Skin epidermis (tissue), 12 donors: Measurements from ENCODE around the gene HECTD4.
A peak's percentile ranks its signal among the peaks of the same experiment; 100 is the strongest.
"Not testable (repeated sequence)": the region's sequence is repeated elsewhere in the genome, so short reads cannot be mapped to it uniquely, and the experiment has no call there.

Experiments
- H3K27ac ChIP-seq, 21 experiments: fragments of 200-600 bp; sonication (generic) in 11 of 21; one replicate each; pipeline ENCODE4 v1.5.0; 2020; ENCODE audit warnings: mild to moderate bottlenecking in 3 of 21, inconsistent platforms in 2 of 21, moderate library complexity in 2 of 21
- H3K4me3 ChIP-seq, 7 experiments: fragments of 200-600 bp; sonication (generic) in 2 of 7; one replicate each; pipeline ENCODE4 v1.5.0; 2020; ENCODE audit warnings: inconsistent platforms in 2 of 7, mild to moderate bottlenecking in 2 of 7, moderate library complexity in 1 of 7

HECTD4 gene

DNA sequence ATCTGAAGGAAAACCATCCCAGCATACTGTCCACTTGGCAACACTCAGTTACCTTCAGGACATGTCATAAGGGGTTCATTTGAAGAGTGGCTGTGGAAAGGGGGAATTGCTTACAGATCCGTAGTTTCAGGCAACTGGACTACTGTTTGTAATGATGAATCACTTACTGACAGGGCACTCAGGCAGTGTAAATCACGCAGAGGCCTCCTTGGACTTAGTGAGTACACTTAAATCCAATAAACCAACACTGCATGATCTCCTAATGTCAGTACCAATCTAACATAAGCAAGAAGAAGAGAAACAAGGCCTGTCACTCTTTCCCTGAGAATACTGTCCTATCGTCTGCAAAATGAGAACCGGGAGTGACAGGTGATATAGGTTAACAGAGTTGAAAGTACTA is 152.1 kb downstream of the HECTD4 start:
- Histone ChIP-seq H3K4me3 (no peak overlapping the region), H3K27ac (no peak overlapping the region)

DNA sequence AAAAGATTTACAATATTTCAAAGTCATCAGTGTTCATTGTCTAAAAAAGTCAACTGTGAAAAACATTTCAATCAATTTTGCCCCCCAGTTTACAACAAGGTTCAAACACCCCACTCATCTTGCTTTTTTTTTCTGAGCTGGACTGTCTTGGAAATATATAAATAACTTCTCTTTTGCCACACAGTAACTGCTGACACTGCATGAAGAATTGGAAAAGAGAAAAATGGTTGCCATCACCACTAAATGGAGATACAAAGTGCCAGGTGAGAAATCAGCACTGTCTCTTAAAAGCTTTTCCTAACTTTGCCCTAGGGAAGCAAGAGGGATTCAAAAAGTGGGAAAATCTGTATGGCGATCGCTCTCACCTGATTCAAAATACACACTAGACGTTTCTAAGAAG is 155.5 kb downstream of the HECTD4 start:
- no peak overlapping the region for H3K4me3 ChIP-seq

DNA sequence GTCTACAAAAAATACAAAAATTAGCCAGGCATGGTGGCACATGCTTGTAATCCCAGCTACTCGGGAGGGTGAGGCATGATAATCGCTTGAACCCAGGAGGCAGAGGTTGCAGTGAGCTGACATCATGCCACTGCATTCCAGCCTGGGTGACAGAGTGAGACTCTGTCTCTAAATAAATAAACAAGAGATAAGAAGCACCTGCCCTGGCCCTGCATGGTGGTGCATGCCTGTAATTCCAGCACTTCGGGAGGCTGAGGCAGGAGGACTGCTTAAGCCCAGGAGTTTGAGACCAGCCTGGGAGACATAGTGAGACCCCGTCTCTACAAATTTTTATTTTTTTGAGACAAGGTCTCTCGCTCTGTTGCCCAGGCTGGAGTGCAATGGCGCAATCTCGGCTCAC is 161.6 kb downstream of the HECTD4 start:
- H3K27ac ChIP-seq, H3K4me3 ChIP-seq: not testable (repeated sequence)

More for the DNA sequence above, 155.5 kb downstream of the HECTD4 start:
- H3K27ac ChIP-seq = no peak overlapping the region

DNA sequence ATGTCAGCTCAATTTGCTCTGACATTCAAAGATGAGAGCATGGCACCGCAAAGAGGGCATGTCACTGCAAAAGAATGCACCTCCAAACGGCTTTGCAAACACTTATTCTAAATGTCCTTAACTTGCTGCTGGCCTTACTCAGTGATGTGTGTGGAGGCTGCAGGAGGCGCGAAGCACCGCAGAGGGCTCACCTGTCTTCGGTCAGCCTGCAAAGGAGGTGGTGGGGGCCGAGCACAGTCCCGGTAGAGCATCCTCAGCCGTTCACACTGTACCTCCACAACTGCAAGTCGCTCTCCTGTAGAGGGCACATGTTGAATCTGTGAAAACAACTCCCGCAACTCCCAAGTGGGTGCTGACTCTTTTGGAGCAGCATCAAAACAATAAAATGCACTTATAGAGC is 163.0 kb downstream of the HECTD4 start:
- no peak overlapping the region for H3K4me3 ChIP-seq
- no peak overlapping the region for H3K27ac ChIP-seq

DNA sequence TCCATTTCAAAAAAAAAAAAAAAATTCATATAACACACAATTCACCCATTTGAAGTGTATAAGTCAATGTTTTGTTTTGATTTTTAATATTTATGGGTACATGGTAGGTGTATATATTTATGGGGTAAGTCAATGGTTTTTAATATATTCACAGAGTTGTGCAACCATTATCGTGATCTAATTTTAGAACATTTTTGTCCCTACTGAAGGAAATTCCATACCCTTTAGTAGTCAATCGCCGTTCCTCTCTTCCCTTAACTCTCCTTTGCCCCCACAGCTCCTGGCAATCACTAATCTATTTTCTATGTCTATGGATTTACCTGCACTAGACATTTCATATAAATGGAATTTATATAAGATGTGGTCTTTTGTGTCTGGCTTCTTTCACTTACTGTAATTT is 164.1 kb downstream of the HECTD4 start:
- Histone ChIP-seq H3K4me3 (no peak overlapping the region), H3K27ac (no peak overlapping the region)

DNA sequence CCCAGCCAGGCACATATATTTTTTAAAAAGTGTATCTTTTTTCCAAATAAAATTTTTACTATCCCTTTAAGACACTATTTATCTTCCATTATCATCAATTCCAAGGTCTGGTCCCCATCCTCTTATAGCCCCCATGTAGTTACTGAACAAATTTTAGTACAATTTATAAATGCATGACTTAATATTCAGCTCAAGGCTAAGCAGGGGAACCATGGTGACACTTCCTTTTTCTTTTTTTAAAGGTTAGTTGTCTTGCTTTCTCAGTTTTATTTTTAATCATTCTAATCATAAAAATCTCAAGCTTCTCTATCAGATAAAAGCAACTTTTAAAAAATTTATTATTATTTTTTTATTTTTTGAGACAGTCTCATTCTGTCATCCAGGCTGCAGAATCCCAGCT is 164.6 kb downstream of the HECTD4 start:
- no peak overlapping the region for H3K27ac ChIP-seq
- H3K4me3 ChIP-seq = no peak overlapping the region

DNA sequence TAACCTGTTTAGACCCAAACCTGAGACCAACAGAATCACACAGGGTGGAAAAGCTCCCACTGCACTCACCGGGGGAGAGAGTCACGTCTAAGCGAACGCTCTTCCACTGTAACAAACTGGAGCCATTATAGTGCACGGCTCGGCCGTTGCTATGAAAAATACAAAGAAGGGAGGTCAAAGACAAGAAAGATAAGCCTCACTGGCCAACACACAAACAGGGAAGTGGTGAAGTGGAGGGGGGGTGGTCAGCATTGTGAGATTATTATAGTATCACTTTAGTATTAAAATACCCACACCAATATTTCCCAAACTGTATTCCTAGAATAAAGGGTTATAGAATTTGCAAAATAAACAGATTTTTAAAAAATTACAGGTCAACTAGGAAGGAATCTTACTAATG is 166.0 kb downstream of the HECTD4 start:
- H3K4me3 ChIP-seq = no peak overlapping the region

DNA sequence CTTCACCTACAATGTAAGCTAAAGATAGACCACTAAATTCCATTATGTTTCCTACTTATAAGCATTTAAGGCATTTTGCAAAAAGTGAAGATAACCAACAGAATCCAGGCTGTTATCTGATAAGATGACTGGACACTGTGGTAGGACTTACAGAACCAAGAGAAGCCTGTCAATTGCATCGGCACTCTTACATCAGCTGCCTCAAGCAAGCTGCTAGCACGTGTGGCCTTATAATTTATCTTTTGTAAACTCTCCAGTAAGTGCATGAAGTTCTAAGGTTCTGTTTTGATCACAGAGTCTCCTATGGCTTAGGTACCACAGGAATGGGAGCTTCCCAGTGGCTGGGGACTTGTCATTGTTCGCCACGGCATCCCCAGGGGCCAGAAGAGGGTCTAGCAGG is 168.2 kb downstream of the HECTD4 start:
- no peak overlapping the region for H3K4me3 ChIP-seq
- no peak overlapping the region for H3K27ac ChIP-seq

More for the DNA sequence above, 166.0 kb downstream of the HECTD4 start:
- H3K27ac ChIP-seq = no peak overlapping the region

DNA sequence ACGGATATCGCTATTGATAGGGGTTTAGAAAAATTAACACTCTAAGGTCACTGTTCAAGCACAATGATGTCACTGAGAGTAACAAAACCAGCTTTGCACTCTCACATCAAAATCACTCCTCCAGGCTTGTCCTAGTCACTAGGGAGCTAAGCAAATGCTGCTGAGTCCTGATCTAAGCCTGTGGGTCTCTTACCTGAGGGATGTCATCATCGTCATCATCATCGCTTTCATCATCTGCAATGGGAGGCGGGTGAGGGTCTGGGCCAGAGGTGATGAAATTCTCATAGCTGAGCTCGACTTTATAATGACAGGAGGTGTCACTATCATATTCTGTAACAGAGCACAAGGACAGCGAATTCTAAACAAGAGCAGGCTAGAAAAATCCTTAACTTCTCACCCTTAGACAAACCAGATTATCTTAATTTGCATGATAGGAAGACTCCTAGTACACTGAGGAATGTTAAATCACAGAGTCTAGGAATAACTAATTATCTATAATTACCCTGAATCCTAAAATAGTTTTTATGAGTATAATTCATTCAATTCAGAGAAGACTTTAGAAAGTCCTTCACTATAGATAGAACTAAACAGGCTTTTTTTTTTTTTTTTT is 173.8 kb downstream of the HECTD4 start:
- H3K4me3 ChIP-seq = no peak overlapping the region

DNA sequence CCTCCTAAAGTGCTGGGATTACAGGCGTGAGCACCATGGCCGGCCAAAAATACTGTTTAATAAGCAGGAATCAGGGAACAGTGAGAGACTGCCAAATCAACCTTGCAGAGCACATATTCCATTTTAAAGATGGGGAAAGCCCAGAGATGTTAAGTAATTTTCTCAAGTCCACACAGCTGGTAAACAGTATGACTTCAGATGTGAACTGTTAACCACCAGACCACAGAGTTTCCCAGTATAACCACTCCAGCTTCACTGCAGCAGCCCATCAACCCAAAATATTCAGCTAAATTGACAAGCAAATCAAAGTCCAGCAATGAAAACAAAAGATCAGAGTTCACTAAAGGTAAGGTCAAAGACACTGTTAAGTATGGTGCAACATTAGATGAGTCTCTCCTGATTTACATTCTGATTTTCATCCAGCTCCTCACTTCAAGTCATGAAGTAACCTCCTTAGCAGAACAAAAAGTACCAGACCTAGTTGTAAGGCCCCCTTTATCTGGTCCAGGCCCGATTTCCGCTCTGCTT is 174.8 kb downstream of the HECTD4 start:
- no peak overlapping the region for H3K4me3 ChIP-seq
- H3K27ac ChIP-seq = no peak overlapping the region

More for the DNA sequence above, 173.8 kb downstream of the HECTD4 start:
- no peak overlapping the region for H3K27ac ChIP-seq

DNA sequence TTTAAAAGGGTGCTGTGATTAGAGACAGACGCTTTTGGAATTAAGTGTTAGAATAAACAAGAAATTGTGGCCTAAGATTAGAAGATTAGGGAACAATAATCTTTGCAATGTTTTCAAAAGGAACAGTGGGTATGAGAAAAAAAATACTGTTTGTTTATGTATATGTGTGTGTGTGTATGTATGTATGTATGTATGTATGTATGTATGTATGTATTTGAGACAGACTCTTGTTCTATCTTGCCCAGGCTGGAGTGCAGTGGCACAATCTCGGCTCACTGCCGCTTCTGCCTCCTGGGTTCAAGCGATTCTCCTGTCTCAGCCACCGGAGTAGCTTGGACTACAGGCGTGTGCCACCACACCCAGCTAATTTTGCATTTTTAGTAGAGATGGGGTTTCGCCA is 175.3 kb downstream of the HECTD4 start:
- no peak overlapping the region for H3K27ac ChIP-seq
- no peak overlapping the region for H3K4me3 ChIP-seq

DNA sequence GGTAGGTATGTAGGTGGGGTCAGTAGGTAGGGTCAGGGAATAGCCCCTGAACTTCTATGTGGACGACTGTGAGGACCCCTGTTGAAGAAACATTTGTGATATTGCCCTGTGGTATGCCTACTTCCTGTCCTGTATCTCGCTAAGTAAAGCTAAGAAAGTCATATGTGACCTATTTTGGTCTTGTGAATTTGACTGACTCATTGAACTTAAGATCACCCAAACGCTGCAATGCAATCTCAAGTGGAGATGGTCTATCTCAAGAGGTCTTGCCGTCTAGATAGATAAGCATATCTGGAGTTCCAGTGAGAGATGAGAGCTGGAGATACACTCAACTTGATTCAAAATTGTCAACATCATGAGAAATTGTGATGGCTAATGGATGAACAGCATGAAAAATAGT is 183.1 kb downstream of the HECTD4 start:
- no peak overlapping the region for H3K27ac ChIP-seq
- no peak overlapping the region for H3K4me3 ChIP-seq

DNA sequence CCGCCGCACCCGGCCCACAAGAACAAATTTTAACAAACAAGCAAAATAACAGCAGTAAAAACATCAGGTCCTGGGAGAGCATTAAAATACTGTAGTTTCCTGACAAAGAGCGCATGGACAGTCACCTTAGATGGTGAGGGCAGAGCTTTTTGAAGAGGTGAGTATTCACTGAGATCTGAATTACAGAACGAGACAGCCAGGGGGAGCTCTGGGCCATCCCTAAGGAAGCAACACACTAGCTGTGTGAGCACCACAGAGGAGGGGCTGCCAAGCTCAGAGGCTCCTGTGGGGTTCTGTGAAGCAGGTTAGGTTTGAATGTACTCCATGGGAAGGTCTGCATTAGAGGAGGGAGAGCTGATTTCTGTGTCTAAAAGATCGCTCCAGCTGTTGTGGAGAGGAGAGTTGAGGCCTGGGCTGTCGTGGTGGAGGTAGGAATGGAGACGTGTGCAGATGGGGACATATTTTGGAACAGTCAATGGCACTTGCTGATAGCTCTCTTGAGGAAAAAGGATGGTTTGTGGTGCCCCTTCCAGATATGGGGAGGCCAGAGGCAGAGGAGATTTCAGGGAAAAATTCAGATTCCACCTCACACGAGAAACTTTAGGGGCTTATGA is 184.0 kb downstream of the HECTD4 start:
- Histone ChIP-seq H3K27ac (no peak overlapping the region), H3K4me3 (no peak overlapping the region)

DNA sequence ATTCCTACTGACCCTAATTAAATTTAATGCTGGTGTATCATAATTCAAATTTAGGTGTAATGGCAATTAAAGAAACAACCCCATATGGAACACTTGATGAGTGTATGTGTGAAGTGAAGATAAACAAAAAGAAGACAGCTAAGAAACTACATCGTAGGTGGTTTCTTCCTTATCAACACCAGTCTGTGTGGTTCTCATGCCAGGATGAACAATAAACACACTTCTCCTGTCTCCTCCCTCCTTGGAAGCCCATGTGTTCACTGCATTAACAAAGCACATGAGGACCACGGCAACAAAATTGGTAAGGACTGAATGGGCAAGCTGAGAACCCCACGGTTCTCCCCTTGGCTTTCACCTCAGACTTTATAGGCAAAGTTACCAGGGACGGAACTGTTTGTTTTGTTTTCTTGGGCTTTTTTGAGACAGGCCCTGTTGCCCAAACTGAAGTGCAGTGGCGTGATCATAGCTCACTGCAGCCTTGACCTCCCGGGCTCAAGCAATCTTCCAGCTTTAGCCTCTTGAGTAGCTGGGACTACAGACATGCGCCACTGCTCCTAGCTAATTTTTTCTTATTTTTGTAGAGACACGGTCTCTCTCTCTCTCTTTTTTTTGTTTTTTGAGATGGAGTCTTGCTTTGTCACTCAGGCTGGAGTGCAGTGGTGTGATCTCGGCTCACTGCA is 185.9 kb downstream of the HECTD4 start:
- H3K4me3 ChIP-seq = no peak overlapping the region

DNA sequence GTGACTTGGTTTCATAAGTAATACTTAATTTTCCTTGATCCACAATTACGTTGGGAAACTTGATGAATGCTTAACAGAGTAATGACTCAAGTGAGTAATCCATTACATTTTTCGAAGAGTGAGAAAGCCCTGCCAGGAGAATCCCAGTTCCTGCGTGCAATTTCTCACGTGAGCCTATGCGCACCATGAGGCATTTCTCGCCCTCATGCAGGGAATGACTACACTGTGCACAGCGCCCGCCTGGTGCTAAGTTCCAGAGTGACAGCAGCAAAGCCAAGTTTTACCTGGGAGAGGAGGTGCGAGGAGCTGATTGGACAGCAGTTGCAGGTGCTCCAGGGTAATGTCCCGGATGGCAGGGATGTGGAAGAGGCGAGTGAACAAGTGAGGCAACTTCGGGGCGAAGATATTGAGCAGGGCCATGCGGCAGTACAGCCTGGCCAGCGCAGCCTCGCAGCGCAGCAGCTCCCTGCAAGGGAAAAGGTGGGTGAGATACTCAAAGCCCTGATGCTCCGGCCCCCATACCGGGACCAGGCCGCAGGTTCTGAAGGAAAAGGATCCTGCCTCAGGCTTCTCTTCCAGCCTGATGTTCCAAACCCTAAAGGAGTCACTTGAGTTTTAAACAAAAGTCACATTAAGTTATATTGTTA is 187.5 kb downstream of the HECTD4 start:
- H3K27ac ChIP-seq = no peak overlapping the region

More for the DNA sequence above, 185.9 kb downstream of the HECTD4 start:
- H3K27ac ChIP-seq = no peak overlapping the region

DNA sequence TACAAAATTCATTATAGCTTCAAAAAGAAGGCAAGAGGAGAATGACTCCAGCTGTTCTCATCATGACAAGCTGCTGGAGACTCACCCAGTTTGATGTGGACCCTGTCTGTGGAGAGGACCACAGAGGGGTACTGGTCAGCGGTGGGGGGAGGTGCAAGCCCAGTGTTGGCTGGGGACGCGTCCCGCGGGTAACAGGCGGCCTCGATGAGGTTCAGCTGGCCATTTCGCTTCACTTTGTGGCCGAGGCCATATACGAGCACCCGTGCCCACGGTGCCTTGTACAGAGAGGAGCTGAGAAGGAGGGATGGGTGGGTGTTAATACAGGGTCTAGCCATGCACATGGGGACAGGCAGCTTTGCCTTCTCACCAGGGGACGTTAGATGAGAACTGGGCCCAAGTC is 189.8 kb downstream of the HECTD4 start:
- Histone ChIP-seq H3K4me3 (no peak overlapping the region), H3K27ac (peak overlapping the region in 5 of 21 experiments; percentile 1 to 53 (median 34))

More for the DNA sequence above, 187.5 kb downstream of the HECTD4 start:
- no peak overlapping the region for H3K4me3 ChIP-seq

DNA sequence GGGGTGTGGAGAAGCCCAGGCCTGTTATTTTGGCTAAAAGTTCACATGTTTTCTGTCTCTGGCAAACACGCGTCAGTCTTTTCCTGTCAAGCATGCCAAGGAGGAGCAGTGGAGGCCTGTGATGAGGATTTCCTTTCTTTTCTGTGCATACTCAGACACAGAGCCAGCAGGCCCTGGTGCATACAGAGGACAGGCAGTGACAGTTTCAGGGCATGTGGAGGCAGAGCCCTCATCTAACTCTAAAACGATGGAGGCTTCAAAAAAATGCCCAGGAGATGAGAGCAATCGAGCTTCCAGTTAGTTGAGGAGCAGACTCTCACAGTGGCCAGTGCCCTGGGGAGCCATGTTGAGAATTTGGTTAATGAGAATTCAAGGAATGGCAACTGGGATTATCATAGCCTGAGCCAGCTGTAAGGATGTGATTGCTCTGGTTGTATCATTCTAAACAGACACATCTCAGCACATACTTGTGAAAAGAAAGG is 190.3 kb downstream of the HECTD4 start:
- Histone ChIP-seq H3K4me3 (no peak overlapping the region), H3K27ac (peak overlapping the region in 6 of 21 experiments; percentile 1 to 53 (median 30))

DNA sequence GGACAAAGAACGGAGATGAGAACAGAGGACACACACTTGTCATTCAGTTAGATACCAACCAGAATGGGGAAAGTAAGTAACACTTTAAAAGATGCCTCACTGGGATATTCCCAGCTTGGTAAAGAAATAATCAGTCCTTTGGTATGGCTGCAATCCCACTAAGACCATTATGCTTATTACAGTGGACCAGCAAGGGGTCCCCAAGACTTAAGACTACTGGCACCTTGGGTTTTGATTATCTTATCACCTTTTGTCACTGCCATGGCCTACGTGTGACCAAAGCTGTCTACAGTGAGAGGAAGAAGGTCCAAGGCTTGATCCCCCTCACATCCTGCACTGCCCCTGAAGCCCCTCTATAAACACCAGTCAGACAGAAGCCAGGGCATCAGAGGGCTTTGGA is 191.0 kb downstream of the HECTD4 start:
- Histone ChIP-seq H3K27ac (peak overlapping the region in 8 of 21 experiments; percentile 3 to 53 (median 42)), H3K4me3 (no peak overlapping the region)

DNA sequence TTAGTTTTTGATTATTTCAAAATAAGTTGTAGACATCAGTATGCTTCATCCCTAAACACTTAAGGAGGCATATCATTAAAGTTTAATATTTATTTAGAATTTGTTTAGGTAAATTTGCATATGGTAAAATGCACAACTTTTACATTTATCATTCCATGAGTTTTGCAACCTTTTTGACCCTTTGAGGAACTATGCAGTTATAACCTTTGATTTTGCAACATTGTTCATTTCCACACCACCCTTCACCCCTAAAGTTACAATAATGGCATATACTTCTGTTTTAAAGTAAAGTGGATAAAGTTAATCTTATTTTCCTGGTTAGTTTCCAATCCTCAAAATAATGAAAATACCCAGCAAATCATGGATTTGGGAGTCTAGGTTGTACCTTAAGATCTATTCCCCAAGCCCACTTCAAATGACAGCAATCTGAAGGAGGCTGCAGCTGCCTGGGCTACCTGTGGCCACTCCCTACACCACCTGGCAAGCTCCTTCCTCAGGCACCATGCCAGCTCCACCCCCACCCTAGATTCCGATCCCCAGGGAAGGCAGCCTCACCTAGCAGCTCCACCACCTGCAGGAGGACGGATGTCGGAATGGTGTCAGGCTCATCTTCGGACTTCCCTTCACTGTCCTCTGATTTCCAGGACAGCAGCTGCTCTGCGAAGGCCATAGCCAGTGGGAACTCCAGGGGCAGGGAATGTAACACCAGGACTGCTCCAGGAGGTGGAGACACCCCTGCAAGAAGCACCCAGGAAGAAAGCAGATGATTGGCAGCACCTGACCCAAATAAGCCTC is 191.8 kb downstream of the HECTD4 start:
- H3K27ac ChIP-seq = peak overlapping the region in 6 of 21 experiments; percentile 3 to 51 (median 36)
- H3K4me3 ChIP-seq = no peak overlapping the region
